MM.1S (cell line): ENCODE data around the gene CCM2L.

Experiments
- DNase-seq: peaks from one replicate; pipeline ENCODE4 v3.0.0-alpha.2; 2015
- H2AFZ ChIP-seq: fragments of 300-600 bp; sonication (generic); 2 replicates; pipeline ENCODE4 v1.6.0; 2016; ENCODE audit warnings: antibody characterized with exemption, low read length
- H3F3A ChIP-seq: fragments of 300-600 bp; sonication (generic); 2 replicates; pipeline ENCODE4 v1.6.1; 2016; ENCODE audit warnings: mild to moderate bottlenecking, antibody characterized with exemption, low read length, moderate library complexity, mixed read lengths; ENCODE audit not compliant: insufficient read depth
- H3K27ac ChIP-seq: fragments of 300-600 bp; sonication (generic); 2 replicates; pipeline ENCODE4 v1.5.1; 2016; ENCODE audit warnings: mild to moderate bottlenecking, low read length
- H3K27me3 ChIP-seq: fragments of 300-600 bp; sonication (generic); replicated peaks from 2 replicates; pipeline ENCODE4 v1.6.0; 2016; ENCODE audit warnings: low read length; ENCODE audit not compliant: insufficient read depth
- H3K36me3 ChIP-seq: fragments of 300-600 bp; sonication (generic); replicated peaks from 2 replicates; pipeline ENCODE4 v1.6.1; 2016; ENCODE audit warnings: mild to moderate bottlenecking, low read length, mixed read lengths; ENCODE audit not compliant: insufficient read depth
- H3K4me1 ChIP-seq: fragments of 300-600 bp; sonication (generic); 2 replicates; pipeline ENCODE4 v1.6.1; 2016; ENCODE audit warnings: low read length, mixed read lengths
- H3K4me2 ChIP-seq: fragments of 300-600 bp; sonication (generic); 2 replicates; pipeline ENCODE4 v1.6.0; 2016; ENCODE audit warnings: low read depth, low read length
- H3K4me3 ChIP-seq: fragments of 300-600 bp; sonication (generic); 2 replicates; pipeline ENCODE4 v1.5.1; 2016; ENCODE audit warnings: low read length, mixed read lengths
- H3K79me2 ChIP-seq: fragments of 300-600 bp; sonication (generic); 2 replicates; pipeline ENCODE4 v1.6.1; 2016; ENCODE audit warnings: mixed run types, low read length, mixed read lengths
- H3K9ac ChIP-seq: fragments of 300-600 bp; sonication (generic); 2 replicates; pipeline ENCODE4 v1.6.1; 2016; ENCODE audit warnings: low read length, mixed read lengths
- H3K9me2 ChIP-seq: fragments of 300-600 bp; sonication (generic); replicated peaks from 2 replicates; pipeline ENCODE4 v1.6.1; 2016; ENCODE audit warnings: mild to moderate bottlenecking, low read length, mixed read lengths; ENCODE audit not compliant: insufficient read depth
- H3K9me3 ChIP-seq: fragments of 300-600 bp; sonication (generic); replicated peaks from 2 replicates; pipeline ENCODE4 v1.6.1; 2016; ENCODE audit warnings: mild to moderate bottlenecking, low read length, mixed read lengths; ENCODE audit not compliant: insufficient read depth
- H4K20me1 ChIP-seq: fragments of 300-600 bp; sonication (generic); 2 replicates; pipeline ENCODE4 v1.6.1; 2016; ENCODE audit warnings: mild to moderate bottlenecking, low read length, moderate library complexity, mixed read lengths; ENCODE audit not compliant: insufficient read depth
- EZH2 ChIP-seq: fragments of 300-600 bp; sonication (generic); optimal IDR thresholded peaks from 2 replicates; pipeline ENCODE3; 2017; ENCODE audit warnings: low read depth, mild to moderate bottlenecking, antibody characterized with exemption, low read length, mixed read lengths
- EZH2phosphoT487 ChIP-seq: fragments of 300-600 bp; sonication (generic); IDR thresholded peaks from 2 replicates; pipeline ENCODE4 v1.6.1; 2018; ENCODE audit warnings: antibody characterized with exemption, low read length
- TF ChIP-seq, protein P1 (sequence below): fragments of 300-600 bp; sonication (generic); IDR thresholded peaks from 2 replicates; pipeline ENCODE4 v1.5.1; 2016; ENCODE audit warnings: antibody characterized with exemption, low read length, mixed read lengths

CCM2L gene

DNA sequence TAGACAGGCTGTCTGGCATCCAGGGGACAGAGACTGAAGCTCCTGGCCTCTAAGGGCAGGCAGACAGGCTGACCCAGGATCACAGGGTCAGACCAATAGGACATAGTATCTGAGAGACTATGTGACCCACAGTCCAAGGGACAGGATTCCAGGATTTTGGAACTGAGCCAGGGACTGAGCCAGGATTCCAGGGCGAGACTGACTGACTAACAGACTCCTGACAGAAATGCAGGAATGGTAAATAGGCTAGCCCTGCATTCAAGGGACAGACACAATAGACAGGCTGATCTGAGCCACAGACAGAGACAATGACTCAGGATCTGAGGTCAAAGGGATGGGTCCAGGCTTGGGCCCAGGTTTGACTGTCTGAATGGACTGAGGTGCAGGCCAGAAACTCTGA, 22.5 kb upstream of the CCM2L start:
- TF ChIP-seq, protein P1, sequence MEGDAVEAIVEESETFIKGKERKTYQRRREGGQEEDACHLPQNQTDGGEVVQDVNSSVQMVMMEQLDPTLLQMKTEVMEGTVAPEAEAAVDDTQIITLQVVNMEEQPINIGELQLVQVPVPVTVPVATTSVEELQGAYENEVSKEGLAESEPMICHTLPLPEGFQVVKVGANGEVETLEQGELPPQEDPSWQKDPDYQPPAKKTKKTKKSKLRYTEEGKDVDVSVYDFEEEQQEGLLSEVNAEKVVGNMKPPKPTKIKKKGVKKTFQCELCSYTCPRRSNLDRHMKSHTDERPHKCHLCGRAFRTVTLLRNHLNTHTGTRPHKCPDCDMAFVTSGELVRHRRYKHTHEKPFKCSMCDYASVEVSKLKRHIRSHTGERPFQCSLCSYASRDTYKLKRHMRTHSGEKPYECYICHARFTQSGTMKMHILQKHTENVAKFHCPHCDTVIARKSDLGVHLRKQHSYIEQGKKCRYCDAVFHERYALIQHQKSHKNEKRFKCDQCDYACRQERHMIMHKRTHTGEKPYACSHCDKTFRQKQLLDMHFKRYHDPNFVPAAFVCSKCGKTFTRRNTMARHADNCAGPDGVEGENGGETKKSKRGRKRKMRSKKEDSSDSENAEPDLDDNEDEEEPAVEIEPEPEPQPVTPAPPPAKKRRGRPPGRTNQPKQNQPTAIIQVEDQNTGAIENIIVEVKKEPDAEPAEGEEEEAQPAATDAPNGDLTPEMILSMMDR: no peak
- no peak for TF ChIP-seq EZH2
- TF ChIP-seq EZH2phosphoT487: no peak
- no peak for DNase-seq
- Histone ChIP-seq H3K4me3 (no peak overlapping the region), H3K9ac (no peak overlapping the region), H3F3A (no peaks in the 10 kb centered on the region), H3K36me3 (no peaks in the 10 kb centered on the region), H3K4me1 (no peaks in the 10 kb centered on the region), H2AFZ (no peak overlapping the region), H4K20me1 (peaks cover 2% of the 10 kb centered on the region; the same call in 1 of the 2 replicates), H3K4me2 (no peak overlapping the region), H3K79me2 (no peaks in the 10 kb centered on the region), H3K9me2 (no peaks in the 10 kb centered on the region), H3K27ac (no peak overlapping the region), H3K27me3 (peaks cover 44% of the 10 kb centered on the region), H3K9me3 (no peaks in the 10 kb centered on the region)

DNA sequence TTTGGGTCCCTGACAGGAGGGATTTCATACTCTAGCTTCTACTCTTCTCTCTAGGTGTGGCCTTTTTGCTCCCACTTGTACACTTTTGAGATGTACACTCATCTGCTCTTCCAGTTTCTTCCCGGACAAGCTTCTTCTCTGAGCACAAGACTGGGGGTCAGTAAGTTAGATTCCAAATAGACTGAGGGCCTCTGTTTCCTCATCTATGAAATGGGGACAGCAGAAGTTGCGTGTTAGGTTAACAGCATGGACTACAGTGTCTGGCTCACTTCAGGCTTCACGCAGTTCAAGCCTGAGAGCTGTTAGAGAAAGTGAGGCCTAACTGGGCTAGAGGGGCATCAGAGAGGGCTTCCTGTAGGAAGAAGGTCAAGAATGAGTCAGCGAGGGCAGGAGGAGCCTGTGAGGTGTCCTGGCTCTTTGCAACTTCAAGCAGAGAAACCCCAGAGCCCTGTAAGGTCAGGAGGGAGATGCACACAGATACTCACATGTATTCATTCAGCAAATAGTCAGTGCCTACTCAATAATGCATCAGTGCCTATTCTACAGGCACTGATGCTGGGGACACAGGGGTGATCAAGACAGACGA, 21.7 kb upstream of the CCM2L start:
- TF ChIP-seq EZH2 (no peak), EZH2phosphoT487 (no peak)
- TF ChIP-seq, protein P1: no peak
- H4K20me1 ChIP-seq: peaks cover 2% of the 10 kb centered on the region; the same call in 1 of the 2 replicates
- no peaks in the 10 kb centered on the region for H3K4me1 ChIP-seq
- no peak overlapping the region for H3K27ac ChIP-seq
- no peak overlapping the region for H3K4me2 ChIP-seq
- no peaks in the 10 kb centered on the region for H3F3A ChIP-seq
- H3K9me2 ChIP-seq: no peaks in the 10 kb centered on the region
- no peak overlapping the region for H3K4me3 ChIP-seq
- peaks cover 44% of the 10 kb centered on the region for H3K27me3 ChIP-seq
- H3K79me2 ChIP-seq: no peaks in the 10 kb centered on the region
- H3K9ac ChIP-seq: no peak overlapping the region
- H2AFZ ChIP-seq: no peak overlapping the region
- H3K36me3 ChIP-seq: no peaks in the 10 kb centered on the region
- no peaks in the 10 kb centered on the region for H3K9me3 ChIP-seq
- DNase-seq: no peak

DNA sequence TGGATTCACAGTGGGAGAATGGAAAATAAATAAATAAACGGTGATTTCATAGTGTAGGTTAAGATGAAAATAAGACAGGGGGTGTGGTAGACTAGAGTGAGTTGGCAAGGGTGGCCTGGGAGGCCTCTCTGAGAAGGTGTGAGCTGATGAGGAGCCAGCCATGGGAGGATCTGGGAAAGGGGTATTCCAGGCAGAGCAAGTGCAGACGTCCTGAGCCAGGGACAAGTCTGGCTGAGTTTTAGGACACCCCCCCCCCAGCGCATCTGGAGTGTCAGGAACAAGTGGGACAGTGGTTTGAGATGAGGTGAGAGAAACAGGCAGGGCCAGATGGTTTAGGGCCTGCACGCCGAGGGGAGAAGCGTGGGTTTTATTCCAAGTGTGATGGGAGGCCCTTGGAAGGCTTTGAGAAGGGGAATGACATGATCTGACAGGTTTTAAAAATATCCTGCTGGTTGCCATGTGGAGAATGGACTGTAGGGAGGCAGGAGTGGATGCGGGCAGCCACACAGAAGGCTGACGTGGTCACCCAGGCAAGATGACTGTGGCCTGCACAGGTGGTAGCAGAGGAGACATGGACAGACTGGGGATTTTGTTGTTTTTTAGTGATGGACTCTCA, 21.1 kb upstream of the CCM2L start:
- TF ChIP-seq EZH2phosphoT487: no peak
- TF ChIP-seq, protein P1: no peak
- TF ChIP-seq EZH2: no peak
- H3K4me1 ChIP-seq: no peaks in the 10 kb centered on the region

More for the DNA sequence above, 21.1 kb upstream of the CCM2L start:
- no peak for DNase-seq
- no peaks in the 10 kb centered on the region for H3K79me2 ChIP-seq
- no peaks in the 10 kb centered on the region for H3K9me3 ChIP-seq
- H3K9ac ChIP-seq: no peak overlapping the region
- no peak overlapping the region for H3K4me3 ChIP-seq
- H2AFZ ChIP-seq: no peak overlapping the region
- no peaks in the 10 kb centered on the region for H3K36me3 ChIP-seq
- no peak overlapping the region for H3K4me2 ChIP-seq
- H3K9me2 ChIP-seq: no peaks in the 10 kb centered on the region
- peaks cover 47% of the 10 kb centered on the region for H3K27me3 ChIP-seq
- H4K20me1 ChIP-seq: peaks cover 2% of the 10 kb centered on the region; the same call in 1 of the 2 replicates
- H3F3A ChIP-seq: no peaks in the 10 kb centered on the region
- H3K27ac ChIP-seq: no peak overlapping the region
